Suprapubic skin (tissue), 3 donors: ENCODE results near the gene STEAP4.

Experiments
- POLR2AphosphoS5 ChIP-seq, 3 donors: sonication (generic); formaldehyde crosslinking; IDR thresholded peaks; one replicate each; pipeline ENCODE4 v1.6.1; 2017; ENCODE audit warnings: antibody characterized with exemption in 3 of 3
- TF ChIP-seq, protein P1 (sequence below), 2 donors: fragments of 200-600 bp in 1 of 2; fragments of 450-650 bp in 1 of 2; sonication (generic) in 1 of 2; IDR thresholded peaks; one replicate each; pipeline ENCODE4 v1.5.1; 2016 to 2019; ENCODE audit warnings: antibody characterized with exemption in 2 of 2, mild to moderate bottlenecking in 1 of 2, moderate library complexity in 1 of 2

DNA sequence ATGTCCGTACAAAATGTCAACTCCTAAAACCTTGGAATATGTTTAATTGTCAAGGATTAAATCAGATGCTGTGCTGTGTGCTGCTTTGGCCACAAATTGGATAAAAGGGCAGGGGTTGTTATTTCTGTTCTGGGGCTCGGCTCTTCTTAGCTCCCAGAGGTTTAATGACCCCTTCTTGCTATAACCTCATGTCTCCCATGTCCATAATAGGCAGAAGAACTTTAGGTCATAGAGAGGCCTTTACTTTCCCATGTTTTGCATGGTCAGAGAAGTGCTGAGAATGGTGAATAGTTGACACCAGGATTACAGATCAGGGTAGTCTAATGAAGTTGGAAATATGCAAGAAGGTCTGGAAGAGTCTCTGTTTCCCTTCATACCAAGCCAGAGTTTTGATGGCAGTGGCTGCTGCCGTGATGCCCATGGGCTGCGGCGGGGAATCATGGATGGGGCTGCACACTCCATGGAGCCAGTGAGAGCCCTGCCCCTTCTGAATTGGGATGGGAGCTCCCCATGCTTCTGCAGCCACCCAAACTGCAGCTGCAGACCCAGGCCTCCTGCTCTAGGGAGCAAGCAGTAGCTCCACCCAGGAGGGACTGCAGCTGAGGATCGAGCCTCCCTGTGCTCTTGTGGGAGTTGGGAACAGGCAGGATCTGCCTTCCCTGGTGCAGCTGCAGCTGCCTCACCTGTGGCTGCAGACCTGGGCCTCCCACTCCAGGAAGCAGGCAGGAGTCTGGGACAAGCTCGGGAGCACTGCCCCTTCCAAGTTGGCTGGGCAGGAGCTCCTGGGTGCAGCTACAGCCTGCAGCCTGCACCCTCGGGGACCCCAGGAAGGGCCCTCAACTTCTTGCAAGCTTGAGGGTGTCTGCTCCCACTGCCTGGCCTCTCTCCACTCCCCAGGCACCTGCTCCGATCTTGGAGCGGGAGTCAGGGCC is 23.1 kb upstream of the STEAP4 start:
- TF ChIP-seq POLR2AphosphoS5 (IDR thresholded peaks at IDR 0.05): no peak
- TF ChIP-seq, protein P1, sequence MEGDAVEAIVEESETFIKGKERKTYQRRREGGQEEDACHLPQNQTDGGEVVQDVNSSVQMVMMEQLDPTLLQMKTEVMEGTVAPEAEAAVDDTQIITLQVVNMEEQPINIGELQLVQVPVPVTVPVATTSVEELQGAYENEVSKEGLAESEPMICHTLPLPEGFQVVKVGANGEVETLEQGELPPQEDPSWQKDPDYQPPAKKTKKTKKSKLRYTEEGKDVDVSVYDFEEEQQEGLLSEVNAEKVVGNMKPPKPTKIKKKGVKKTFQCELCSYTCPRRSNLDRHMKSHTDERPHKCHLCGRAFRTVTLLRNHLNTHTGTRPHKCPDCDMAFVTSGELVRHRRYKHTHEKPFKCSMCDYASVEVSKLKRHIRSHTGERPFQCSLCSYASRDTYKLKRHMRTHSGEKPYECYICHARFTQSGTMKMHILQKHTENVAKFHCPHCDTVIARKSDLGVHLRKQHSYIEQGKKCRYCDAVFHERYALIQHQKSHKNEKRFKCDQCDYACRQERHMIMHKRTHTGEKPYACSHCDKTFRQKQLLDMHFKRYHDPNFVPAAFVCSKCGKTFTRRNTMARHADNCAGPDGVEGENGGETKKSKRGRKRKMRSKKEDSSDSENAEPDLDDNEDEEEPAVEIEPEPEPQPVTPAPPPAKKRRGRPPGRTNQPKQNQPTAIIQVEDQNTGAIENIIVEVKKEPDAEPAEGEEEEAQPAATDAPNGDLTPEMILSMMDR (IDR thresholded peaks at IDR 0.05): no peak
